Measurements from ENCODE around the gene TFAM.

The TFAM gene

DNA sequence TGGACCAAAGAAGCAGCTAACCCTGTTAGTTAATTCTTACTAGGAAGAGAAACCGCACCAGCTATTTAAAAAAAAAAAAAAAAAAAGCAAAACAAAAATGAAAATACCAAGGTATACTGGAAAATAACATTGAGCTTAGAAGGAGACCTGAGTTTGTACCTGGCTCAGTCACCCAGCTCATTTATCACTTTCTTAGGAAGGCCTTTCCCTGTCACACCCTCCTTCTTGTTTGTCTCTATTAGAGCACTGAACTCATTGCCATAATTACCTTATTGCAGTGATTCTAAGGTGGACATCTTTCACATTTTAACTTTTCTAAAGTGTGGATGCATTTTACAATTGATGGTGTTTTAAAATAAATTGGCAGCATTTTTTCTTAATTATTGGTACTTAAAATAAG is 26.3 kb upstream of the TFAM start:
- Histone ChIP-seq H2AFZ (ENCODE audit: low read depth, low read length) (no peak overlapping the region), H3K4me2 (ENCODE audit: insufficient read depth, low read length) (no peak overlapping the region), H3K4me3 (ENCODE audit: low read depth in 1 of 2, low read length in 2 of 2) (no peak overlapping the region), H3K4me1 (ENCODE audit: insufficient read depth, low read length) (no peaks in the 10 kb centered on the region), H3K79me2 (ENCODE audit: insufficient read depth, low read length) (peaks cover 17% of the 10 kb centered on the region), H3K27me3 (ENCODE audit: insufficient read depth, low read length, poor library complexity) (no peaks in the 10 kb centered on the region), H3K9me3 (ENCODE audit: insufficient read depth, low read length, severe bottlenecking) (no peaks in the 10 kb centered on the region), H3K27ac (ENCODE audit: low read length) (no peak overlapping the region), H3K9ac (ENCODE audit: low read depth, low read length) (no peak overlapping the region), H4K20me1 (ENCODE audit: insufficient read depth, low read length) (peaks cover 15% of the 10 kb centered on the region; the same call in 1 of the 2 replicates), H3K36me3 (ENCODE audit: insufficient read depth, low read length) (peaks cover 6% of the 10 kb centered on the region)
- DNase-seq, result no peak
- TF ChIP-seq CTCF (IDR thresholded peaks at IDR 0.05; ENCODE audit: borderline replicate concordance, extremely low read depth, low read length, poor library complexity, severe bottlenecking) (no peak), EZH2 (IDR thresholded peaks at IDR 0.05; ENCODE audit: borderline replicate concordance, low read depth, low read length, severe bottlenecking) (no peak)
- ATAC-seq (ENCODE audit: insufficient read depth, low read depth), result no peak

- no peak overlapping the region for H3K9ac ChIP-seq (ENCODE audit: low read depth, low read length)
- H3K27me3 ChIP-seq (ENCODE audit: insufficient read depth, low read length, poor library complexity), result no peaks in the 10 kb centered on the region
- H3K9me3 ChIP-seq (ENCODE audit: insufficient read depth, low read length, severe bottlenecking), result no peaks in the 10 kb centered on the region
- H4K20me1 ChIP-seq (ENCODE audit: insufficient read depth, low read length), result peaks cover 14% of the 10 kb centered on the region; the same call in 1 of the 2 replicates
- no peak overlapping the region for H3K4me2 ChIP-seq (ENCODE audit: insufficient read depth, low read length)
- peaks cover 10% of the 10 kb centered on the region for H3K36me3 ChIP-seq (ENCODE audit: insufficient read depth, low read length)
- ATAC-seq (ENCODE audit: insufficient read depth, low read depth) (no peak), DNase-seq (no peak)
- no peak for TF ChIP-seq CTCF (IDR thresholded peaks at IDR 0.05; ENCODE audit: borderline replicate concordance, extremely low read depth, low read length, poor library complexity, severe bottlenecking)
- no peak for TF ChIP-seq EZH2 (IDR thresholded peaks at IDR 0.05; ENCODE audit: borderline replicate concordance, low read depth, low read length, severe bottlenecking)
- peaks cover 14% of the 10 kb centered on the region for H3K79me2 ChIP-seq (ENCODE audit: insufficient read depth, low read length)
- H3K4me1 ChIP-seq (ENCODE audit: insufficient read depth, low read length), result no peaks in the 10 kb centered on the region
- no peak overlapping the region for H3K4me3 ChIP-seq (ENCODE audit: low read depth in 1 of 2, low read length in 2 of 2)
- no peak overlapping the region for H3K27ac ChIP-seq (ENCODE audit: low read length)
- no peak overlapping the region for H2AFZ ChIP-seq (ENCODE audit: low read depth, low read length)
Observed at GRCh38 chr10:58359541-58359940, 25.7 kb upstream of the TFAM start.

GRCh38 chr10:58360412-58361004 is 24.7 kb upstream of the TFAM start:
- no peaks in the 10 kb centered on the region for H3K9me3 ChIP-seq (ENCODE audit: insufficient read depth, low read length, severe bottlenecking)
- H2AFZ ChIP-seq (ENCODE audit: low read depth, low read length), result no peak overlapping the region
- no peak for DNase-seq
- ATAC-seq (ENCODE audit: insufficient read depth, low read depth), result no peak
- no peaks in the 10 kb centered on the region for H3K4me1 ChIP-seq (ENCODE audit: insufficient read depth, low read length)
- peaks cover 14% of the 10 kb centered on the region; the same call in 1 of the 2 replicates for H4K20me1 ChIP-seq (ENCODE audit: insufficient read depth, low read length)
- no peak overlapping the region for H3K27ac ChIP-seq (ENCODE audit: low read length)
- H3K36me3 ChIP-seq (ENCODE audit: insufficient read depth, low read length), result peaks cover 12% of the 10 kb centered on the region
- H3K79me2 ChIP-seq (ENCODE audit: insufficient read depth, low read length), result peaks cover 14% of the 10 kb centered on the region
- H3K9ac ChIP-seq (ENCODE audit: low read depth, low read length), result no peak overlapping the region
- H3K27me3 ChIP-seq (ENCODE audit: insufficient read depth, low read length, poor library complexity), result no peaks in the 10 kb centered on the region
- no peak overlapping the region for H3K4me2 ChIP-seq (ENCODE audit: insufficient read depth, low read length)
- H3K4me3 ChIP-seq (ENCODE audit: low read depth in 1 of 2, low read length in 2 of 2), result no peak overlapping the region
- no peak for TF ChIP-seq EZH2 (IDR thresholded peaks at IDR 0.05; ENCODE audit: borderline replicate concordance, low read depth, low read length, severe bottlenecking)

DNA sequence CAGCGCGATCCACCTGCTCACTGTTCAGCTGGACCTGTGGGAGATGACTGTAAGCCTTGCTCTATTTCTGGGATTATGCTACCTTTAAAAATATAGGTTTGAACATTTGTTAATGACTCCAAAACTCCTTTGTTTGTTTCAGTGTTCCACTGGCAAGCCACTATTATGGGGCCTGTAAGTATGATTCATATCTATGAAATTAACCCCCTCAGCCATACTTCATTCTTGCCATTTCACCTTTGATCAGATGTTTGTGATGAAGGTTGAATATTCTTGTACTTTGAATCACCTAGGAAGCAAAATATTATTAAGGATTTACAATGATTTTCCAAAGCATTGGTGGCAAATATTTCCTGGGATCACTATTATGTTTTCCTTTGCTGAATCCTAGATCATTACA is 23.9 kb upstream of the TFAM start:
- Histone ChIP-seq H3K27me3 (ENCODE audit: insufficient read depth, low read length, poor library complexity) (no peaks in the 10 kb centered on the region), H3K9ac (ENCODE audit: low read depth, low read length) (no peak overlapping the region), H3K4me2 (ENCODE audit: insufficient read depth, low read length) (no peak overlapping the region), H3K9me3 (ENCODE audit: insufficient read depth, low read length, severe bottlenecking) (no peaks in the 10 kb centered on the region), H3K79me2 (ENCODE audit: insufficient read depth, low read length) (peaks cover 10% of the 10 kb centered on the region; the same call in 1 of the 2 replicates), H3K36me3 (ENCODE audit: insufficient read depth, low read length) (peaks cover 12% of the 10 kb centered on the region), H3K27ac (ENCODE audit: low read length) (no peak overlapping the region), H3K4me1 (ENCODE audit: insufficient read depth, low read length) (no peaks in the 10 kb centered on the region), H2AFZ (ENCODE audit: low read depth, low read length) (no peak overlapping the region), H4K20me1 (ENCODE audit: insufficient read depth, low read length) (peaks cover 14% of the 10 kb centered on the region; the same call in 1 of the 2 replicates), H3K4me3 (ENCODE audit: low read depth in 1 of 2, low read length in 2 of 2) (no peak overlapping the region)
- no peak for DNase-seq
- no peak for ATAC-seq (ENCODE audit: insufficient read depth, low read depth)
- TF ChIP-seq CTCF (IDR thresholded peaks at IDR 0.05; ENCODE audit: borderline replicate concordance, extremely low read depth, low read length, poor library complexity, severe bottlenecking) (no peak), EZH2 (IDR thresholded peaks at IDR 0.05; ENCODE audit: borderline replicate concordance, low read depth, low read length, severe bottlenecking) (no peak)

All from DND-41 (cell line).